Hepatocyte (in vitro differentiated cells): ENCODE data around the gene C5orf24.

Experiments used
- EZH2phosphoT487 ChIP-seq: fragments of 200-600 bp; sonication (generic); IDR thresholded peaks from one replicate; pipeline ENCODE4 v1.6.1; 2018; ENCODE audit warnings: antibody characterized with exemption, mild to moderate bottlenecking, low read depth, moderate library complexity; ENCODE audit not compliant: unreplicated experiment, severe bottlenecking
- TF ChIP-seq, protein P1 (sequence below): fragments of 200-600 bp; sonication (generic); IDR thresholded peaks from 2 replicates; pipeline ENCODE4 v1.5.1; 2016; ENCODE audit warnings: antibody characterized with exemption, mild to moderate bottlenecking; ENCODE audit not compliant: poor library complexity

DNA sequence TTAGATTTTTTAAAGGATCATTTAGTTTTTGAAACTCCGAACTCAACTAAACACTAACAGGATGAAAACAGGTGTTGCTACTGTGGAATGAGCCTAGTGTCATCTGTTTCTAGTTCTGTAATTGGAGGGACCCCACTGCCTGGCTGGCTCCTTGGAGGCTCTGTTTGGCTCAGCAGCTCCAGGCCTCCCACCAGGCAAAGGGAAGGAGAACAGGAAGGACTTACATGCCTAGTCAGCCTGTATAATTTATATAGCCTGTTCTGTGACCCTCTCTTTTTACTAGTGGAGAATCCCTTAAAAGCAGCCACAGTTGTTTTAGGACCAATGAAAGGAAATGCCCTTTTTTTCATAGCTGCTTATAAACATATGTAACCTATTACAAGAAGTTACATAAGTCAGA is 21.1 kb upstream of the C5orf24 start:
- TF ChIP-seq, protein P1, sequence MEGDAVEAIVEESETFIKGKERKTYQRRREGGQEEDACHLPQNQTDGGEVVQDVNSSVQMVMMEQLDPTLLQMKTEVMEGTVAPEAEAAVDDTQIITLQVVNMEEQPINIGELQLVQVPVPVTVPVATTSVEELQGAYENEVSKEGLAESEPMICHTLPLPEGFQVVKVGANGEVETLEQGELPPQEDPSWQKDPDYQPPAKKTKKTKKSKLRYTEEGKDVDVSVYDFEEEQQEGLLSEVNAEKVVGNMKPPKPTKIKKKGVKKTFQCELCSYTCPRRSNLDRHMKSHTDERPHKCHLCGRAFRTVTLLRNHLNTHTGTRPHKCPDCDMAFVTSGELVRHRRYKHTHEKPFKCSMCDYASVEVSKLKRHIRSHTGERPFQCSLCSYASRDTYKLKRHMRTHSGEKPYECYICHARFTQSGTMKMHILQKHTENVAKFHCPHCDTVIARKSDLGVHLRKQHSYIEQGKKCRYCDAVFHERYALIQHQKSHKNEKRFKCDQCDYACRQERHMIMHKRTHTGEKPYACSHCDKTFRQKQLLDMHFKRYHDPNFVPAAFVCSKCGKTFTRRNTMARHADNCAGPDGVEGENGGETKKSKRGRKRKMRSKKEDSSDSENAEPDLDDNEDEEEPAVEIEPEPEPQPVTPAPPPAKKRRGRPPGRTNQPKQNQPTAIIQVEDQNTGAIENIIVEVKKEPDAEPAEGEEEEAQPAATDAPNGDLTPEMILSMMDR = no peak
- TF ChIP-seq EZH2phosphoT487 = no peak
